Measurements from ENCODE around the gene DGLUCY.
"Not testable (repeated sequence)": the region's sequence is repeated elsewhere in the genome, so short reads cannot be mapped to it uniquely, and the experiment has no call there.

DGLUCY gene

GRCh38 chr14:91113829-91114078 lies at the start of gene DGLUCY:
TSS of gene DGLUCY (plus strand) at chr14:91114073. CDS start at chr14:91160295, 46,222 bp downstream.
- DNase-seq, result no peak

GRCh38 chr14:91065266-91065665 lies 48.6 kb upstream of the DGLUCY start:
- DNase-seq, result no peak

GRCh38 chr14:91067186-91067585 lies 46.7 kb upstream of the DGLUCY start:
- no peak for DNase-seq

DNA sequence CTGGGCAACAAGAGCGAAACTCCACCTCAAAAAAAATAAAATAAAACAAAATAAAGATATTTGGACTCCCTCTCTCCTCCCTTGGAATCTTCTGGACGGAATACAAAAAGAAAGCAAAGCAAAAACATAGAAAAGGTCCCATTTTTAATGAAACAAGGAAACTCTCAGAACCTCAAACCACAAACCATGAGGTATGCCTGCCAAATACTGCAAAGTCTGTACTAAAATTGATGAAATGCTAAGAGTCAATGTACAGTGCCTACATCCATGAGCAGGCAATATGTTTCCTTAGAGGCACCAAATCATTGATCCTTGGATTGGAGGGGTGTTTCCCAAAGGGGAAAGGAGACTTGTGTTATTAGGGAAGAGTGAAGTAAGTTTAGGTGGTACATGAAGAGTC lies 45.2 kb upstream of the DGLUCY start:
- no peak for DNase-seq

DNA sequence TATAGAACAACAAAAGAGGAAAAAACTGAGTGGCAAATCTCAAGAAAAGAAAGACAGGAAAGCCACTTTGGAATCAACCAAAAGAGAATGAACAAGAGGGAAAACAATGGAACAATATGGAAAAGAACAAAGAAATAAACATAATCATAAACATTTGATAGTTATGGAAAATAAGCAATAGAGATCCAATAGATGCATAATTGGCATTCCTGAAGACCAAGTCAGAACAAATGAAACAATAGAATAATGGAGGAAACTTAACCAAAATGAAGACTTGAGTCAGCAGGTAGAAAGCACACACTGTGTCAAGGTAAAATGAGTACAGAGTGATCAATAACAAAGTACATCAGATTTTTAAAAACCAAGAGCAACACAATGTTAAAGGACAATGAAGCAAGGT lies 43.3 kb upstream of the DGLUCY start:
- no peak for DNase-seq

- DNase-seq, result no peak
Observed at GRCh38 chr14:91075553-91075952, 38.3 kb upstream of the DGLUCY start.

- no peak for DNase-seq
Observed at GRCh38 chr14:91078095-91078737, 35.7 kb upstream of the DGLUCY start.

DNA sequence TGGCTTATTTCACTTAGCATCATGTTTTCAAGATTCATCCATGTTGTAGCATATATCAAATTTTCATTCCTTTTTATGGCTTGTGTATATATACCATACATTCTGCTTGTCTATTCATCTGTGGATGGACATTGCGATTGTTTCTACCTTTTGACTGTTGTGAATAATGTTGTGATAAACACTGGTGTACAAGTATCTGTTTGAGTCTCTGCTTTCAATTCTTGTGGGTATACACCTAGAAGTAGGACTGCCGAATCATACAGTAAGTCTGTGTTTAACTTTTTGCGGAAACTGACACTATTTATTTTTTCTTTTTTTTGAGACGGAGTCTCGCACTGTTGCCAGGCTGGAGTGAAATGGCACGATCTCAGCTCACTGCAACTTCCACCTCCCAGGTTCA lies 33.8 kb upstream of the DGLUCY start:
- DNase-seq, result no peak

- DNase-seq, result no peak
Observed at GRCh38 chr14:91082282-91082681, 31.6 kb upstream of the DGLUCY start.

GRCh38 chr14:91084516-91084915 lies 29.4 kb upstream of the DGLUCY start:
- DNase-seq, result no peak

DNA sequence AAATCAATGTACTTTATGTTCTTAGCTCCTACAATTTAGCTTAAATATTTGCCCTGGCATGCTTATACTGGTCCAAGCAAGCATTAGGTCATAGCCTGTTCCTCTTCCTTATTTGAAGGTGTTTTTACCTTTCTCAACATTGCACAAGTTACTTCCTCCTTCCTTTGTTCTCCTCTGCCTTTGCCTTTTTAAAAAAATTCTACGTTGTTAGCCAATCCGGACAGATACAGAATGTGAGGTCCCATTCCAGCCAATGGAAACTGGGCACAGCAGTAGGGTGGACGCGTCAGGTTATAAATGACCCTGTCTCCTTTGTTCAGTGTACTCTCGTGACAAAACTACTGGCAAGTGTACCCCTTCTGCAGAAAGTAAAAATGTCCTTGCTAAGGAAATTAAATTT lies 26.4 kb upstream of the DGLUCY start:
- not testable (repeated sequence) for DNase-seq

GRCh38 chr14:91088585-91089235 lies 25.2 kb upstream of the DGLUCY start:
- no peak for DNase-seq

- DNase-seq, result no peak
Observed at GRCh38 chr14:91089958-91090535, 23.8 kb upstream of the DGLUCY start.

DNA sequence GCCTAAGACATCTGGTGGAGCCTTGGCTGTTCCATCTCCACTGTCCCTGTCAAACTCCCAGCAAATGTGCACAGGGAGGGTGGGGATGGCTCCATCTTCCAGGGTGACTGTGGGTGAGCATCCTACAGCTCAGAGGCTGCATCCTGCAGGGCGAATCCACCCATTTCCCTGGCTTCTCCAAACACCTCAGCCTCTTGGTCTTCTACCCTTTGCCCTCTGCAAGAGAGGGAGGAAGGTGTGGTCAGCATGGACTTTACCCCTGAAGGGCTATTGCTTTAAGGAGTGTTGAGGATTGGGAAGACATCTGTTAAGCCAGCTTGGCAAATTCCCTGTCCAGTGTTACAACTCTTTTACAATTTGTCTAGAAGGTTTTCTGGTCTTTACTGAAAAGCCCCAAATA lies 23.1 kb upstream of the DGLUCY start:
- no peak for DNase-seq

GRCh38 chr14:91092073-91092472 lies 21.8 kb upstream of the DGLUCY start:
- no peak for DNase-seq

DNA sequence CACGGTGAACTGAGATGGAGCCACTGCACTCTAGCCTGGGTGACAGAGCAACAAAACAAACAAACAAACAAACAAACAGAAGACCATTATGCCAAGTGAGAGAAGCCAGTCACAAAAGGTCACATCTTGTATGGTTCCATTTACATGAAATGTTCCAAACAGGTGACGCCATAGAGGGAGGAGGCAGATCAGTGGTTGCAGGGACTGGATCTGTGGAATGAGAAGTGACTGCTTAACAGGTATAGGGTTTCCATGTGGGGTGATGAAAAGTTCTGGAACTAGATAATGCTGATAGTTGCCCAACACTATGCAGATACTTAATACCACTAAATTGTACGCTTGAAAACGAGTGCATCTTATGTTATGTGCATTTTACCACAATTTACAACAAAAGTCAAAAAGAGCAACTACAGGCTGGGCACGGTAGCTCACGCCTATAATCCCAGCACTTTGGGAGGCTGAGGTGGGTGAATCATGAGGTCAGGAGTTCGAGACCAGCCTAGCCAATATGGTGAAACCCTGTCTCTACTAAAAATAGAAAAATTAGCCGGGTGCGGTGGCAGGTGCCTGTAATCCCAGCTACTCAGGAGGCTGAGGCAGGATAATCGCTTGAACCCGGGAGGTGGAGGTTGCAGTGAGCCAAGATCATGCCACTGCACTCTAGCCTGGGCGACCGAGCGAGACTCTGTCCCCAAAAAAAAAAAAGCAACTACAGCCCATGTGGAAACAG lies 20.0 kb upstream of the DGLUCY start:
- DNase-seq, result not testable (repeated sequence)

DNA sequence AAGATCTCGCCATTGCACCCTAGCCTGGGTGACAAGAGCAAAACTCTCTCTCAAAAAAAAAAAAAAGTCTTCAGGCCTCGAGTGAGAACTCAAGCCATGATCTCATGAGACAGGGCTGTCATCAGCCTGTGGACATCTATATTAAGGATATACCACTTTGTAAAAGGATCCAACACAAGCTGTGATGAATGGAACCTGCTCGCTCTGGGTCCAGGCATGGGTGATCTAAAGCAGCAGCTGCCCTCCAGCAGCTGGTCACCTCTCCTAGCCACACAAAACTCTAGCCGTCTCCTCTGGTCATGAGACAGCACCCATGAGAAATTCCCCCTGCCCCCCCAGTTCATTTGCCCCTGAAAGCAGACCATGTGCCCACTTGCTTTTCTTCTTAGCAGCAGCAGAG lies 19.1 kb upstream of the DGLUCY start:
- DNase-seq, result no peak

- no peak for DNase-seq
Observed at GRCh38 chr14:91095178-91095577, 18.7 kb upstream of the DGLUCY start.

- not testable (repeated sequence) for DNase-seq
Observed at GRCh38 chr14:91097657-91098056, 16.2 kb upstream of the DGLUCY start.

- no peak for DNase-seq
Observed at GRCh38 chr14:91098591-91098990, 15.3 kb upstream of the DGLUCY start.

DNA sequence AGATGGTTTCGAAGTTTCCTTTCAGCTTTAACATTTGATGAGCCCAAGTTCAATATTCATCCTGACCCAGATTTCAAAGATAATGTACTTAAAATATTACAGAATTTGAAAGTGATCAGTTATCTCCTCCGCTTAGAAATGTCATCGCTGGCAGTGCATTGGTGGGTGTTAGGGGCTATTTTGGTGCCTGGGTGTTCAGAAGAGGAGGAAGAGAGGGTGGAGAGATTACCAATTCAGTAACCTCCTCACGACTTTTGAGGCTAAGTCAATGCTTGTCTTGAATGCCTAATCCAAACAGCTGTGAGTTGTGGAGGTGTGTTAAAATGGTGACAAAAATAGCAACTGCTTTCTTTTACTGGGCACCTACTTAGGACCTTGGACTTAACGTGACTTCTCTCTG lies 13.8 kb upstream of the DGLUCY start:
- DNase-seq, result no peak

DNA sequence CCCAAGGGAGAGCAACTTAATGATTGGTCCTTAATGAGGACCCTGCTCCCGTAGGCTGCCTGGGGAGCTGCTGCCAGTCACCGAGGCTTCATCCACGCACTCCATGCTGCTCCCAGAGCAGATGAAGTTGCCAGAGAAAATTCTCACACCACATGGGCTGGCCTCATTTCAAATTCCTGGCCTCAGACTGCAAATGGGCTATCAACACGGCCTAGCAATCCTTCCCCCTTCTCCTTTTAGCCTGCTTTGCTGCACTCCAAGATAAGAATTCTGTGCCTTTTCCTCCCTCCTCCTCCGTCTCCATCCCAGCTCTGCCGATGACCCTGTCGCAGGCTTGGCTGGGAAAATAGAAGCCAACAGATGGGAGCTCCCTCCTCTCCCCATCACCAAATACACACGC lies 10.8 kb upstream of the DGLUCY start:
- no peak for DNase-seq

- no peak for DNase-seq
Observed at GRCh38 chr14:91108941-91109611, 4.8 kb upstream of the DGLUCY start.

DNA sequence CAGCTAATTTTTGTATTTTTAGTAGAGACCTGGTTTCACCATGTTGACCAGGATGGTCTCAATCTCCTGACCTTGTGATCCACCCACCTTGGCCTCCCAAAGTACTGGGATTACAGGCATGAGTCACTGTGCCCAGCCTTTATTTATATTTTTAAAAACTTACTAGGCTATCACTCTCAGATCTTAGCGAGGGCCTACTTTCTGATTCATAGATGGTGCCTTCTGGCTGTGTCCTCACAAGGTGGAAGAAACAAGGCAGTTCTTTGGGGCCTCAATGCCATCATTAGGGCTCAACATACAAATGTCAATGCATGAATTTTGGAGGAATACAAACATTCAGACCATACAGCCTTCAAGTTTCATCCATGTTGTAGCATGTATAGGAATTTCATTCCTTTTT lies 2.4 kb upstream of the DGLUCY start:
- DNase-seq, result no peak
